ENCODE data around the gene HDDC3. TPM values are rescaled to one million over a fixed set of nuclear protein-coding genes. Genes with fewer than 3 reads are reported as not detected.

Gene HDDC3
- total RNA-seq, 2 donors from 2014 or later, result 11.5 to 13.1 TPM

GRCh38 chr15:90921887-90922286, 10.5 kb downstream of the HDDC3 start:
- Histone ChIP-seq H3K9me3 (no peaks in the 10 kb centered on the region), H3K4me3 (no peak overlapping the region), H3K4me1 (ENCODE audit: control insufficient read depth in 1 of 2, low read depth in 2 of 2) (no peaks in the 10 kb centered on the region), H3K27ac (no peak overlapping the region), H3K36me3 (peaks cover 36% of the 10 kb centered on the region), H3K27me3 (replicated peaks; ENCODE audit: insufficient read depth) (no peaks in the 10 kb centered on the region)
- DNase-seq (ENCODE audit: low spot score), result no peak
- TF ChIP-seq CTCF (IDR thresholded peaks at IDR 0.05), result no peak
- no peak for ATAC-seq (ENCODE audit: insufficient number of reproducible peaks, low FRiP score, low read depth)

- no peak overlapping the region for H3K27ac ChIP-seq
- no peaks in the 10 kb centered on the region for H3K4me1 ChIP-seq (ENCODE audit: control insufficient read depth in 1 of 2, low read depth in 2 of 2)
- no peak for TF ChIP-seq CTCF (IDR thresholded peaks at IDR 0.05)
- peaks cover 58% of the 10 kb centered on the region for H3K36me3 ChIP-seq
- no peaks in the 10 kb centered on the region for H3K9me3 ChIP-seq
- DNase-seq (ENCODE audit: low spot score), result no peak
- no peak for ATAC-seq (ENCODE audit: insufficient number of reproducible peaks, low FRiP score, low read depth)
- H3K4me3 ChIP-seq, result no peak overlapping the region
- H3K27me3 ChIP-seq (replicated peaks; ENCODE audit: insufficient read depth), result no peaks in the 10 kb centered on the region
These were observed 13.5 kb downstream of the HDDC3 start for GRCh38 chr15:90918835-90919234.

- H3K4me3 ChIP-seq, result no peak overlapping the region
- TF ChIP-seq CTCF (IDR thresholded peaks at IDR 0.05), result no peak
- DNase-seq (ENCODE audit: low spot score) (no peak), ATAC-seq (ENCODE audit: insufficient number of reproducible peaks, low FRiP score, low read depth) (no peak)
- no peak overlapping the region for H3K27ac ChIP-seq
- H3K36me3 ChIP-seq, result peaks cover 64% of the 10 kb centered on the region
- H3K9me3 ChIP-seq, result no peaks in the 10 kb centered on the region
- H3K4me1 ChIP-seq (ENCODE audit: control insufficient read depth in 1 of 2, low read depth in 2 of 2), result no peaks in the 10 kb centered on the region
- no peaks in the 10 kb centered on the region for H3K27me3 ChIP-seq (replicated peaks; ENCODE audit: insufficient read depth)
These were observed 14.1 kb downstream of the HDDC3 start for GRCh38 chr15:90918034-90918788.

- no peak for ATAC-seq (ENCODE audit: insufficient number of reproducible peaks, low FRiP score, low read depth)
- H3K27me3 ChIP-seq (replicated peaks; ENCODE audit: insufficient read depth), result no peaks in the 10 kb centered on the region
- H3K9me3 ChIP-seq, result no peaks in the 10 kb centered on the region
- no peak overlapping the region for H3K27ac ChIP-seq
- no peak overlapping the region for H3K4me3 ChIP-seq
- DNase-seq (ENCODE audit: low spot score), result no peak
- no peak for TF ChIP-seq CTCF (IDR thresholded peaks at IDR 0.05)
- H3K36me3 ChIP-seq, result peaks cover 70% of the 10 kb centered on the region
- H3K4me1 ChIP-seq (ENCODE audit: control insufficient read depth in 1 of 2, low read depth in 2 of 2), result no peaks in the 10 kb centered on the region
These were observed 14.8 kb downstream of the HDDC3 start for GRCh38 chr15:90917569-90917968.

GRCh38 chr15:90916461-90916860, 15.9 kb downstream of the HDDC3 start:
- H3K4me3 ChIP-seq, result no peak overlapping the region
- H3K4me1 ChIP-seq (ENCODE audit: control insufficient read depth in 1 of 2, low read depth in 2 of 2), result no peaks in the 10 kb centered on the region
- no peaks in the 10 kb centered on the region for H3K9me3 ChIP-seq
- no peaks in the 10 kb centered on the region for H3K27me3 ChIP-seq (replicated peaks; ENCODE audit: insufficient read depth)
- ATAC-seq (ENCODE audit: insufficient number of reproducible peaks, low FRiP score, low read depth) (no peak), DNase-seq (ENCODE audit: low spot score) (no peak)
- no peak overlapping the region for H3K27ac ChIP-seq
- H3K36me3 ChIP-seq, result peaks cover 78% of the 10 kb centered on the region
- no peak for TF ChIP-seq CTCF (IDR thresholded peaks at IDR 0.05)
